CD4-positive, CD25-positive, alpha-beta regulatory T cell (primary cell): Measurements from ENCODE around the gene GREM1. TPM values are rescaled to one million over a fixed set of nuclear protein-coding genes. Genes with fewer than 3 reads are reported as not detected.

Experiments used
- ATAC-seq, 2 donors: fragments of 150-1000 bp; cut with Tn5 transposase; one replicate each; pipeline ENCODE4 v1.10.0; 2021; ENCODE audit warnings: low read depth in 2 of 2, moderate number of reproducible peaks in 2 of 2, moderate library complexity in 1 of 2
- DNase-seq, 3 donors: peaks; one replicate each; pipeline versions ENCODE4 v3.0.0 to v3.0.0-alpha.2; 2012 to 2022; ENCODE audit warnings: mixed read lengths in 1 of 3
- H3K27ac ChIP-seq: one replicate; pipeline ENCODE4 v1.7.0; 2013; ENCODE audit warnings: mild to moderate bottlenecking, low read length; ENCODE audit not compliant: insufficient read depth, poor library complexity, severe bottlenecking
- H3K27me3 ChIP-seq: one replicate; pipeline ENCODE4 v1.7.0; 2013; ENCODE audit warnings: low read length; ENCODE audit not compliant: control insufficient read depth, insufficient read depth
- H3K36me3 ChIP-seq: one replicate; pipeline ENCODE4 v1.7.0; 2013; ENCODE audit warnings: mild to moderate bottlenecking, low read length, moderate library complexity; ENCODE audit not compliant: control insufficient read depth, insufficient read depth
- H3K4me1 ChIP-seq: 2 replicates; pipeline ENCODE4 v1.7.0; 2013; ENCODE audit warnings: mild to moderate bottlenecking, low read length; ENCODE audit not compliant: insufficient read depth, control insufficient read depth, poor library complexity, severe bottlenecking
- H3K4me3 ChIP-seq: one replicate; pipeline ENCODE4 v1.7.0; 2013; ENCODE audit warnings: low read depth, mild to moderate bottlenecking, low read length, moderate library complexity
- H3K9me3 ChIP-seq, 2 experiments: 1 replicate in 1 of 2; 2 replicates in 1 of 2; pipeline ENCODE4 v1.7.0; 2013; ENCODE audit warnings: low read length in 2 of 2, mild to moderate bottlenecking in 1 of 2, moderate library complexity in 1 of 2; ENCODE audit not compliant: control insufficient read depth in 2 of 2
- H3K27ac Mint-ChIP-seq, 3 donors: one replicate each; pipeline ENCODE4 v1.8.0; 2020 to 2022; ENCODE audit warnings: mild to moderate bottlenecking in 3 of 3, mixed read lengths in 3 of 3, moderate library complexity in 2 of 3
- H3K27me3 Mint-ChIP-seq: one replicate; pipeline ENCODE4 v1.8.0; 2022; ENCODE audit warnings: mild to moderate bottlenecking, mixed read lengths
- H3K36me3 Mint-ChIP-seq: one replicate; pipeline ENCODE4 v1.8.0; 2020; ENCODE audit warnings: mixed read lengths
- H3K4me1 Mint-ChIP-seq, 4 donors: one replicate each; pipeline ENCODE4 v1.8.0; 2020 to 2022; ENCODE audit warnings: mixed read lengths in 4 of 4, mild to moderate bottlenecking in 1 of 4
- H3K4me3 Mint-ChIP-seq, 4 donors: one replicate each; pipeline ENCODE4 v1.8.0; 2020 to 2022; ENCODE audit warnings: mild to moderate bottlenecking in 4 of 4, mixed read lengths in 4 of 4, moderate library complexity in 3 of 4
- H3K9me3 Mint-ChIP-seq, 7 donors: one replicate each; pipeline ENCODE4 v1.8.0; 2020 to 2022; ENCODE audit warnings: mixed read lengths in 7 of 7, mild to moderate bottlenecking in 3 of 7, moderate library complexity in 2 of 7
- polyA plus RNA-seq, 4 donors: library from polyadenylated mRNA; unstranded; fragments of 300-500 nt; fragmentation: Illumina TruSeq; gene quantifications; one replicate each; pipeline ENCODE4 v1.2.3, GENCODE V29; 2021
- total RNA-seq: library from RNA; stranded (reverse); gene quantifications from one replicate; pipeline ENCODE4 v1.2.3, GENCODE V29; 2022

GREM1 gene
- total and polyA plus RNA-seq, 5 donors from 2014 or later = not detected

GRCh38 chr15:32781781-32782180 is 64.0 kb downstream of the GREM1 start:
- H3K4me3 Mint-ChIP-seq = no peak overlapping the region
- no peak for ATAC-seq

DNA sequence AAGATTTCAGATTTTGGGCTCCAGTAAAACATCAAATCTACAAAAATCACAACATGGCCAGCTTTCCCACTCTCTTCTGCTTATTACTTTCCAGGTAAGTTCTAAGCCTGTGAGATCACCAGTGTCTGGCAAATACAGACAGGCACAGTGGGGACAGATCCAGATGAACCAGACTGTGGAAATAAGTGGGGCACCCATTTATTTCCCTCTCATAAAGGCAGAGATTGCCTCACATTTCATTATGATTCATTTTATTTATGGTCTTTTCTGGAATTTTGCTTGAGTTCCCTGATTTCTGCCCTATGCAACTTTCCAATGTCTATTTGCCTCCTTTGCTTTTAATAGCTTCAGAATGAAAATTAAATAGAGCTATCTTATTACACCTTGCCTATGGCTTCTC is 66.8 kb downstream of the GREM1 start:
- Mint-ChIP-seq H3K4me1 (no peaks in the 10 kb centered on the region), H3K36me3 (no peaks in the 10 kb centered on the region), H3K9me3 (peaks cover 0 to 2% (median 0%) of the 10 kb centered on the region in 7 donors), H3K27me3 (no peaks in the 10 kb centered on the region), H3K4me3 (no peak overlapping the region), H3K27ac (no peak overlapping the region)
- Histone ChIP-seq H3K36me3 (no peaks in the 10 kb centered on the region), H3K27me3 (peaks cover 2% of the 10 kb centered on the region), H3K9me3 (no peaks in the 10 kb centered on the region), H3K4me1 (no peaks in the 10 kb centered on the region), H3K4me3 (no peak overlapping the region), H3K27ac (no peak overlapping the region)
- no peak for DNase-seq
- no peak for ATAC-seq

More at GRCh38 chr15:32781781-32782180, 64.0 kb downstream of the GREM1 start:
- no peaks in the 10 kb centered on the region for H3K4me1 Mint-ChIP-seq
- H3K27ac ChIP-seq = no peak overlapping the region
- H3K9me3 Mint-ChIP-seq = peaks cover 0 to 2% (median 2%) of the 10 kb centered on the region in 7 donors
- H3K27me3 Mint-ChIP-seq = no peaks in the 10 kb centered on the region
- no peak overlapping the region for H3K4me3 ChIP-seq
- no peaks in the 10 kb centered on the region for H3K36me3 ChIP-seq
- H3K4me1 ChIP-seq = no peaks in the 10 kb centered on the region
- H3K27me3 ChIP-seq = peaks cover 2% of the 10 kb centered on the region
- no peak overlapping the region for H3K27ac Mint-ChIP-seq
- peaks cover 4 to 7% of the 10 kb centered on the region in 2 experiments for H3K9me3 ChIP-seq
- no peaks in the 10 kb centered on the region for H3K36me3 Mint-ChIP-seq
- DNase-seq = no peak

- Histone ChIP-seq H3K36me3 (no peaks in the 10 kb centered on the region), H3K4me3 (no peak overlapping the region), H3K9me3 (no peaks in the 10 kb centered on the region), H3K27ac (no peak overlapping the region), H3K27me3 (no peaks in the 10 kb centered on the region), H3K4me1 (no peaks in the 10 kb centered on the region)
- Mint-ChIP-seq H3K36me3 (no peaks in the 10 kb centered on the region), H3K9me3 (no peaks in the 10 kb centered on the region), H3K27me3 (peaks cover 3% of the 10 kb centered on the region), H3K4me1 (no peaks in the 10 kb centered on the region), H3K4me3 (no peak overlapping the region), H3K27ac (no peak overlapping the region)
- DNase-seq = no peak
- no peak for ATAC-seq
These were observed 69.1 kb downstream of the GREM1 start for GRCh38 chr15:32786906-32787305.

DNA sequence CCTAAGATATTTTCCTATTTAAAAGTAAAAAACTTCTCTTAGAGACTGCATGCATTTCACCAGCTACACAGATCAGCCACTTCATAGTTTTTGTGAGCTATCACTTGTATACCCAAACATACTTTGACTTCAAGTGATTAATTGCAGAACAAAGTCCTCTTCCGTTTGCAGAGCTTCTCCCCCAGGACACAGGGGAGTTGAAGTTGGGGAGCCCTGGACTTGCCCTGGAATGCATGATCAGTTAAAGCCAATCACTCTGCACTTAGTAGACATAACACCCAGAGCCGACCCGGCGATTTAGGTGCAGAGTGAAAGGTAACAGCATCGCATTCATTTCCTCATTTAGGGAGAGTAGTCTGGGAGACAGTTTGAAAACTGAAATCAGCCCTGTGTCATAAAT is 70.1 kb downstream of the GREM1 start:
- Histone ChIP-seq H3K36me3 (no peaks in the 10 kb centered on the region), H3K4me3 (no peak overlapping the region), H3K27ac (no peak overlapping the region), H3K4me1 (no peaks in the 10 kb centered on the region), H3K27me3 (no peaks in the 10 kb centered on the region), H3K9me3 (no peaks in the 10 kb centered on the region)
- ATAC-seq (no peak), DNase-seq (no peak)
- Mint-ChIP-seq H3K36me3 (no peaks in the 10 kb centered on the region), H3K27ac (no peak overlapping the region), H3K4me1 (no peaks in the 10 kb centered on the region), H3K27me3 (peaks cover 6% of the 10 kb centered on the region), H3K4me3 (no peak overlapping the region), H3K9me3 (no peaks in the 10 kb centered on the region)

GRCh38 chr15:32790352-32790999 is 72.7 kb downstream of the GREM1 start:
- Mint-ChIP-seq H3K27ac (no peak overlapping the region), H3K27me3 (peaks cover 6% of the 10 kb centered on the region), H3K9me3 (no peaks in the 10 kb centered on the region), H3K36me3 (no peaks in the 10 kb centered on the region), H3K4me1 (no peaks in the 10 kb centered on the region), H3K4me3 (no peak overlapping the region)
- Histone ChIP-seq H3K27me3 (no peaks in the 10 kb centered on the region), H3K4me1 (no peaks in the 10 kb centered on the region), H3K36me3 (no peaks in the 10 kb centered on the region), H3K27ac (no peak overlapping the region), H3K9me3 (no peaks in the 10 kb centered on the region), H3K4me3 (no peak overlapping the region)
- DNase-seq (no peak), ATAC-seq (no peak)

DNA sequence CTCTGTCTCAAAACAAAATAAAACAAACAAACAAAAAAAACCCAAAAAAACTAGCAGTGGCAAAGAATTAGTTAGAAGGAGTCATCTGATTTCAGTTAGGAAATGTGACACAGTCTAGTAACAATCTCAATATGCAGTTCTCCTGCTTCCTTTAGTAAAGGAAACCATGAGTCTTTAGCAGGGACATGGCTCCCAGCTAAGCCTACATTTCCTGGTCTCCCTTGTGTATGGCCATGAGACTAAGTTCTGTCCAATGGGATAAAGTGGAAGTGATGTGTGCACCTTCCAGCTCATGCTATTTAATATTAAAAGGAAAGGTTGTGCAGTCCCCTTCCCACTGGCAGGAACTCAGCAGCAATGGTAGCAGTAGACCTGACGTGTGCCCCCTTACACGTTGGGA is 74.6 kb downstream of the GREM1 start:
- Histone ChIP-seq H3K36me3 (no peaks in the 10 kb centered on the region), H3K27me3 (no peaks in the 10 kb centered on the region), H3K4me3 (no peak overlapping the region), H3K27ac (no peak overlapping the region), H3K4me1 (no peaks in the 10 kb centered on the region), H3K9me3 (no peaks in the 10 kb centered on the region)
- Mint-ChIP-seq H3K27ac (no peak overlapping the region), H3K4me3 (no peak overlapping the region), H3K27me3 (peaks cover 6% of the 10 kb centered on the region), H3K4me1 (no peaks in the 10 kb centered on the region), H3K9me3 (no peaks in the 10 kb centered on the region), H3K36me3 (no peaks in the 10 kb centered on the region)
- ATAC-seq (no peak), DNase-seq (no peak)

Other genes starting within 250 kb of the GREM1 start
- gene GOLGA8N, start 124.5 kb upstream of the GREM1 start, total RNA-seq = 1.4 TPM
- gene GOLGA8N, start 124.5 kb upstream of the GREM1 start, polyA plus RNA-seq = under 1 TPM in 1 of 4 donors, not detected in 3; 0.06 TPM
- 20.3 TPM for gene ARHGAP11A, start 102.5 kb upstream of the GREM1 start, total RNA-seq
- gene ARHGAP11A, start 102.5 kb upstream of the GREM1 start, polyA plus RNA-seq = 1 to 10 TPM; 3.0 to 9.2 (median 5.2) TPM
- gene SCG5, start 76.3 kb upstream of the GREM1 start, total RNA-seq = 1.7 TPM
- 1 to 10 TPM in 1 of 4 donors, under 1 TPM in 3; 0.28 to 1.8 (median 0.85) TPM for gene SCG5, start 76.3 kb upstream of the GREM1 start, polyA plus RNA-seq